ENCODE data around the gene IGF1. TPM values are rescaled to one million over a fixed set of nuclear protein-coding genes. Genes with fewer than 3 reads are reported as not detected.

Gene IGF1
- not detected in 2 replicates for total RNA-seq

DNA sequence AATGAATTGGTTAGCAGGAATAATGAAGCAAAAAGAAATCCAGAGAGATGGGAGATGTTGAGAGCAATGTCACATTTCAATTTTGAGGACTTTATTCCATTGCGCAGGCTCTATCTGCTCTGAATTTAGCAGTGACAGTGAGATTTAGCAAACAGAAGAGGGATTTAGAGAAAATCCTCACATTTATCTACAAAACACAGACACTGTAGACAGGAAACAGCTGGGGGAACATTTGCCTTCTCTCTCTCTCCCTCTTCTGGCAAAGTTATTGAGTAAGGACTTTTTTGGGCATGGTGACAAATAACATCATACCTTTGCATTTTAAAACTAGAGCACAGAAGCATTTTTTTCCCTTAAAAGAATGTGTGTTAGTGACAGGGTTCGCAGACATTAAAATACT lies at the start of gene IGF1:
Gene IGF1, minus strand, starts transcription at position 158 of the 400 bp plus-strand sequence. CDS start 182 bp downstream, outside the sequence.

